Panc1 (cell line): ENCODE data around the gene RHOT2. TPM values are rescaled to one million over a fixed set of nuclear protein-coding genes. Genes with fewer than 3 reads are reported as not detected.

Source experiments
- ATAC-seq: fragments of 200-7000 bp; cut with Tn5 transposase; 2 replicates; pipeline ENCODE4 v1.9.1; 2020; ENCODE audit warnings: mild to moderate bottlenecking, moderate library complexity
- BruUV-seq: library from RNA; stranded (reverse); fragments of 400-500 nt; replicated peaks from 2 replicates; lab custom pipeline; 2021; lab: Mats Ljungman, UMichigan
- CTCF ChIA-PET: fragments of 300-600 bp; sonication (Branson Sonifier 250); formaldehyde crosslinking; loops from one replicate; lab custom pipeline; 2022; ENCODE audit warnings: antibody characterized with exemption; lab: Charles Lee
- POLR2A ChIA-PET: fragments of 300-600 bp; sonication (Branson Sonifier 250); formaldehyde crosslinking; loops from one replicate; lab custom pipeline; 2022; ENCODE audit warnings: antibody characterized with exemption; lab: Charles Lee
- DNase-seq: peaks from one replicate; pipeline ENCODE4 v3.0.0-alpha.2; 2010; ENCODE audit warnings: low read depth, low spot score
- H3K27ac ChIP-seq: 2 replicates; pipeline ENCODE4 v1.5.1; 2011; ENCODE audit warnings: mild to moderate bottlenecking, low read length, inconsistent platforms
- H3K27me3 ChIP-seq: fragments of 200-500 bp; sonication (Bioruptor generic); 2 replicates; pipeline ENCODE4 v1.6.0; 2014; ENCODE audit warnings: low read length, inconsistent platforms; ENCODE audit not compliant: control insufficient read depth, insufficient read depth
- H3K36me3 ChIP-seq: fragments of 200-500 bp; sonication (Bioruptor generic); 2 replicates; pipeline ENCODE4 v1.5.1; 2014; ENCODE audit warnings: inconsistent platforms, mild to moderate bottlenecking, low read length, moderate library complexity; ENCODE audit not compliant: control insufficient read depth, insufficient read depth
- H3K4me1 ChIP-seq: 2 replicates; pipeline ENCODE4 v1.5.1; 2011; ENCODE audit warnings: inconsistent platforms, mild to moderate bottlenecking, low read length, moderate library complexity; ENCODE audit not compliant: control insufficient read depth, insufficient read depth
- H3K4me3 ChIP-seq, 2 experiments: 2 replicates each; pipeline ENCODE4 v1.5.1; 2011 to 2012; ENCODE audit warnings: low read depth in 2 of 2, low read length in 2 of 2, mild to moderate bottlenecking in 2 of 2, inconsistent platforms in 1 of 2, moderate library complexity in 1 of 2
- H3K9me3 ChIP-seq: fragments of 200-500 bp; sonication (Bioruptor generic); 2 replicates; pipeline ENCODE4 v1.5.1; 2014; ENCODE audit warnings: low read depth, mild to moderate bottlenecking, inconsistent platforms, low read length, moderate library complexity; ENCODE audit not compliant: control insufficient read depth, insufficient read depth
- CTCF ChIP-seq: fragments of 450-650 bp; IDR thresholded peaks from 2 replicates; pipeline ENCODE4 v1.5.1; 2017; ENCODE audit warnings: mild to moderate bottlenecking
- POLR2AphosphoS5 ChIP-seq: IDR thresholded peaks from 2 replicates; pipeline ENCODE4 v1.6.1; 2012; ENCODE audit warnings: mild to moderate bottlenecking, low read depth, low read length, moderate library complexity
- SIN3A ChIP-seq: IDR thresholded peaks from 2 replicates; pipeline ENCODE4 v1.6.1; 2012; ENCODE audit warnings: low read depth, mild to moderate bottlenecking, low read length, moderate library complexity, borderline replicate concordance; ENCODE audit not compliant: insufficient read depth
- TCF7L2 ChIP-seq: IDR thresholded peaks from 2 replicates; pipeline ENCODE4 v1.6.1; 2011; ENCODE audit warnings: mild to moderate bottlenecking, low read depth, low read length, inconsistent platforms
- in situ Hi-C: cut with HindIII; loops from 2 replicates; pipeline ENCODE4 v1.10.0; 2016; ENCODE audit warnings: low sequenced_read_pairs, low pct_unique_long_range_greater_than_20kb
- intact Hi-C: fragments of 100-400 bp; cut with micrococcal nuclease; formaldehyde crosslinking; loops from one replicate; pipeline ENCODE4 v1.10.0; 2022; ENCODE audit not compliant: unreplicated experiment
- total RNA-seq: library from RNA; stranded (reverse); gene quantifications from one replicate; pipeline ENCODE4 v1.2.1, GENCODE V29; 2021; ENCODE audit not compliant: unreplicated experiment
- TF ChIP-seq, protein P1 (sequence below), 2 experiments: IDR thresholded peaks; 2 replicates each; pipeline ENCODE4 v1.6.1; 2011 to 2012; ENCODE audit warnings: low read depth in 2 of 2, control low read depth in 1 of 2, low read length in 1 of 2, mild to moderate bottlenecking in 1 of 2, moderate library complexity in 1 of 2; ENCODE audit not compliant: insufficient read depth in 1 of 2

RHOT2 gene
- total RNA-seq, 1 experiment from 2014 or later, result 195 TPM

- ATAC-seq (no peak), DNase-seq (no peak)
- Histone ChIP-seq H3K4me3 (peak overlapping the region in 1 of 2 experiments; percentile 0; a peak in 1 of 4 replicates), H3K36me3 (no peaks in the 10 kb centered on the region; the same call in 1 of the 2 replicates), H3K4me1 (peaks cover 41% of the 10 kb centered on the region), H3K27ac (peak overlapping the region; percentile 88), H3K9me3 (no peaks in the 10 kb centered on the region), H3K27me3 (no peaks in the 10 kb centered on the region)
- ChIA-PET CTCF (no interaction called here), POLR2A (no interaction called here)
- TF ChIP-seq TCF7L2 (no peak), SIN3A (no peak), POLR2AphosphoS5 (no peak; the same call in 1 of the 2 replicates), CTCF (no peak)
- TF ChIP-seq, protein P1, sequence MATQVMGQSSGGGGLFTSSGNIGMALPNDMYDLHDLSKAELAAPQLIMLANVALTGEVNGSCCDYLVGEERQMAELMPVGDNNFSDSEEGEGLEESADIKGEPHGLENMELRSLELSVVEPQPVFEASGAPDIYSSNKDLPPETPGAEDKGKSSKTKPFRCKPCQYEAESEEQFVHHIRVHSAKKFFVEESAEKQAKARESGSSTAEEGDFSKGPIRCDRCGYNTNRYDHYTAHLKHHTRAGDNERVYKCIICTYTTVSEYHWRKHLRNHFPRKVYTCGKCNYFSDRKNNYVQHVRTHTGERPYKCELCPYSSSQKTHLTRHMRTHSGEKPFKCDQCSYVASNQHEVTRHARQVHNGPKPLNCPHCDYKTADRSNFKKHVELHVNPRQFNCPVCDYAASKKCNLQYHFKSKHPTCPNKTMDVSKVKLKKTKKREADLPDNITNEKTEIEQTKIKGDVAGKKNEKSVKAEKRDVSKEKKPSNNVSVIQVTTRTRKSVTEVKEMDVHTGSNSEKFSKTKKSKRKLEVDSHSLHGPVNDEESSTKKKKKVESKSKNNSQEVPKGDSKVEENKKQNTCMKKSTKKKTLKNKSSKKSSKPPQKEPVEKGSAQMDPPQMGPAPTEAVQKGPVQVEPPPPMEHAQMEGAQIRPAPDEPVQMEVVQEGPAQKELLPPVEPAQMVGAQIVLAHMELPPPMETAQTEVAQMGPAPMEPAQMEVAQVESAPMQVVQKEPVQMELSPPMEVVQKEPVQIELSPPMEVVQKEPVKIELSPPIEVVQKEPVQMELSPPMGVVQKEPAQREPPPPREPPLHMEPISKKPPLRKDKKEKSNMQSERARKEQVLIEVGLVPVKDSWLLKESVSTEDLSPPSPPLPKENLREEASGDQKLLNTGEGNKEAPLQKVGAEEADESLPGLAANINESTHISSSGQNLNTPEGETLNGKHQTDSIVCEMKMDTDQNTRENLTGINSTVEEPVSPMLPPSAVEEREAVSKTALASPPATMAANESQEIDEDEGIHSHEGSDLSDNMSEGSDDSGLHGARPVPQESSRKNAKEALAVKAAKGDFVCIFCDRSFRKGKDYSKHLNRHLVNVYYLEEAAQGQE (IDR thresholded peaks at IDR 0.05; ENCODE audit: insufficient read depth in 1 of 2, low read depth in 2 of 2, low read length in 1 of 2), result no peak
- BruUV-seq, result TSS peak; percentile 23
- in situ Hi-C loops, result no loop called here
- intact Hi-C loops, result no loop called here
Measured at GRCh38 chr16:718922-719321, 51.0 kb downstream of the RHOT2 start.

- H3K27me3 ChIP-seq, result no peaks in the 10 kb centered on the region
- TF ChIP-seq CTCF (peak; percentile 67), TCF7L2 (no peak), SIN3A (peak; percentile 39; the same call in 1 of the 2 replicates), POLR2AphosphoS5 (peak; percentile 88)
- TF ChIP-seq, protein P1 (IDR thresholded peaks at IDR 0.05; ENCODE audit: insufficient read depth in 1 of 2, low read depth in 2 of 2, low read length in 1 of 2), result no peak
- H3K9me3 ChIP-seq, result no peaks in the 10 kb centered on the region
- peak overlapping the region; percentile 93 for H3K27ac ChIP-seq
- ChIA-PET CTCF (interaction anchor here (0.8 kb wide), 1 partner anchor 9 kb away, joined by 3 read pairs; no protein-coding TSS in a partner anchor), POLR2A (interaction anchor here (0.6 kb wide), 1 partner anchor 23 kb away, joined by 3 read pairs; no protein-coding TSS in a partner anchor)
- BruUV-seq, result TSS peak; percentile 90
- H3K4me3 ChIP-seq, result peak overlapping the region; percentile 72 to 77
- H3K36me3 ChIP-seq, result no peaks in the 10 kb centered on the region; the same call in 1 of the 2 replicates
- in situ Hi-C loops, result no loop called here
- no peak for DNase-seq
- peaks cover 39% of the 10 kb centered on the region for H3K4me1 ChIP-seq
- intact Hi-C loops, result no loop called here
- peak; percentile 42 for ATAC-seq
Measured at GRCh38 chr16:719815-720446, 52.0 kb downstream of the RHOT2 start.
